Bronchial epithelial cell (primary cell): ENCODE results near the gene AOAH. TPM values are rescaled to one million over a fixed set of nuclear protein-coding genes. Genes with fewer than 3 reads are reported as not detected.

ENCODE experiments used
- DNase-seq: peaks from one replicate; pipeline ENCODE4 v3.0.0-alpha.2; 2010; ENCODE audit warnings: low read depth
- FAIRE-seq: peaks from 2 replicates; lab custom pipeline; 2011; peaks lifted over from hg19 to GRCh38; lab: Jason Lieb, UNC
- H3K27me3 ChIP-seq: 2 replicates; pipeline ENCODE4 v1.5.1; 2011; ENCODE audit warnings: low read length; ENCODE audit not compliant: control insufficient read depth, insufficient read depth
- H3K36me3 ChIP-seq: 2 replicates; pipeline ENCODE4 v1.5.1; 2011; ENCODE audit warnings: low read length; ENCODE audit not compliant: control insufficient read depth, insufficient read depth
- H3K4me3 ChIP-seq: 2 replicates; pipeline ENCODE4 v1.5.1; 2011; ENCODE audit warnings: mild to moderate bottlenecking, low read depth, low read length, control low read depth
- CTCF ChIP-seq: IDR thresholded peaks from 2 replicates; pipeline ENCODE4 v1.5.1; 2011; ENCODE audit warnings: mild to moderate bottlenecking, moderate library complexity, low read length, control low read depth, inconsistent platforms; ENCODE audit not compliant: insufficient read depth, severe bottlenecking
- total RNA-seq: library from RNA; depleted of rRNA; stranded (reverse); fragments of >200 nt; gene quantifications from 2 replicates; pipeline ENCODE4 v1.2.1, GENCODE V29; 2014

The AOAH gene
- total RNA-seq, 1 donor from 2014 or later, result not detected

- no peaks in the 10 kb centered on the region for H3K36me3 ChIP-seq
- H3K27me3 ChIP-seq, result no peaks in the 10 kb centered on the region
- no peak for TF ChIP-seq CTCF
- no peak overlapping the region for H3K4me3 ChIP-seq
- DNase-seq, result no peak
- FAIRE-seq, result no peak
Measured at GRCh38 chr7:36730046-36730445, 5.8 kb upstream of the AOAH start.

- no peaks in the 10 kb centered on the region for H3K36me3 ChIP-seq
- H3K4me3 ChIP-seq, result no peak overlapping the region
- H3K27me3 ChIP-seq, result no peaks in the 10 kb centered on the region
- TF ChIP-seq CTCF, result no peak
- no peak for FAIRE-seq
- DNase-seq, result no peak
Measured at GRCh38 chr7:36728143-36728542, 3.8 kb upstream of the AOAH start.

- Histone ChIP-seq H3K27me3 (no peaks in the 10 kb centered on the region), H3K4me3 (no peak overlapping the region), H3K36me3 (no peaks in the 10 kb centered on the region)
- no peak for DNase-seq
- no peak for FAIRE-seq
- no peak for TF ChIP-seq CTCF
Measured at GRCh38 chr7:36726806-36727503, 2.7 kb upstream of the AOAH start.

GRCh38 chr7:36726311-36726710 lies 2.0 kb upstream of the AOAH start:
- no peak for FAIRE-seq

GRCh38 chr7:36724996-36725395 lies 702 bp upstream of the AOAH start:
- no peak for DNase-seq
- FAIRE-seq, result no peak
- Histone ChIP-seq H3K36me3 (no peaks in the 10 kb centered on the region), H3K4me3 (no peak overlapping the region), H3K27me3 (no peaks in the 10 kb centered on the region)
- no peak for TF ChIP-seq CTCF

More at GRCh38 chr7:36726311-36726710, 2.0 kb upstream of the AOAH start:
- no peak overlapping the region for H3K4me3 ChIP-seq
- TF ChIP-seq CTCF, result no peak
- no peaks in the 10 kb centered on the region for H3K36me3 ChIP-seq
- no peaks in the 10 kb centered on the region for H3K27me3 ChIP-seq
- no peak for DNase-seq

- Histone ChIP-seq H3K27me3 (no peaks in the 10 kb centered on the region), H3K4me3 (no peak overlapping the region), H3K36me3 (no peaks in the 10 kb centered on the region)
- TF ChIP-seq CTCF, result no peak
- FAIRE-seq (no peak), DNase-seq (no peak)
Measured at GRCh38 chr7:36723291-36723690, 1.0 kb downstream of the AOAH start.
